ENCODE results near the gene MIEF1. TPM values are rescaled to one million over a fixed set of nuclear protein-coding genes. Genes with fewer than 3 reads are reported as not detected.

MIEF1 gene
- total RNA-seq, 1 experiment from 2014 or later = 22.9 TPM

DNA sequence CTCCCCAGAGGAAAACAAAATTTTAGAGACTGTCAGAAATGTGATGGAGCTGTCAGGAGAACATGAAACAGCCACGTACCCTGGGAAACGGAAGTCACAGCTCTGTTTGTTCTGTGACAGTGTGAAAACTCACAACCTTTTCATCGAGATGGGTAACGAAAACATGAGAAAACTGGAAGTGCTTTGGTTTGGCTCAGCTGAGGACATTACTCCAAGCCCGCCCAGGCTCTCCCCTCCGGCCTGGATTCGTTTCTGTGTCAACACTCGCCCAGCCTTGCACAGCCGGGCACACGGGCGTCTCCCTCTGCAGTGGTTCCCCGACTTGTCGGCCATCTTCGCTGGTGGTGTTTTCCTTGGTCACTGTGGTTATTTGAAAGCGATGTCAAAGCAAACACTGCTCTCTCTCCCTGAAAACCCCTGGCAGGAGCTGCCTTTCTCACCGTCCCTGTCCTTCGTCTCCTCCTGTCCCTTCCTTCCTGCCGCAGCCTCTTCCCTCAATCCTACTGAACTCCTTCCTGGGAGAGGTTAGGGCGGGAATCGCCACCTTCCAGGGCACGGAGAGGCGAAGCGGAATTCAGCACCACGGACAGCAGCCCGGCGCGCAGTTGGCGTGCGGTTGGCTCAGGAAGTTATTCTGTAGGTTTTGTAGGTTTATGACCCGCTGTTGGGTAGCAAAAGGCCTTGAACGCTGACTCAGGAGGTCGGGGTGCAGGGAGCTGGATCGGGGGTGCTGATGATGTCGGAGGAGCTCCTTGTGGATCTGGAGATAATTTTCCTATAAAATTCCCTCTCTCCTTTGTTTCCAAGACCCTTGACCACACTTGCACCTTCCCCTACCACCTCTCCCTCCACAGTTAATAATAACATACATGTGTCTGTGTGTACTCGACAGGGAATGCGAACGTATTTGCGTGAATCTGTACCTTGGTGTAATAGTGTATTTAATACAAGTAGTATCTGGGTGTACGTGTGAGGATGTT, 43.6 kb downstream of the MIEF1 start:
- peak in 1 of 2 experiments; percentile 20 for DNase-seq (ENCODE audit: low read depth in 1 of 2, low spot score in 2 of 2)
- no peaks in the 10 kb centered on the region for H3K4me1 ChIP-seq (replicated peaks)
- no peaks in the 10 kb centered on the region for H3K36me3 ChIP-seq
- no peak overlapping the region for H3K4me3 ChIP-seq
- H3K27ac ChIP-seq = no peak overlapping the region
- no peaks in the 10 kb centered on the region for H3K9me3 ChIP-seq (replicated peaks)
- H3K27me3 ChIP-seq (replicated peaks) = peaks cover 17% of the 10 kb centered on the region

DNA sequence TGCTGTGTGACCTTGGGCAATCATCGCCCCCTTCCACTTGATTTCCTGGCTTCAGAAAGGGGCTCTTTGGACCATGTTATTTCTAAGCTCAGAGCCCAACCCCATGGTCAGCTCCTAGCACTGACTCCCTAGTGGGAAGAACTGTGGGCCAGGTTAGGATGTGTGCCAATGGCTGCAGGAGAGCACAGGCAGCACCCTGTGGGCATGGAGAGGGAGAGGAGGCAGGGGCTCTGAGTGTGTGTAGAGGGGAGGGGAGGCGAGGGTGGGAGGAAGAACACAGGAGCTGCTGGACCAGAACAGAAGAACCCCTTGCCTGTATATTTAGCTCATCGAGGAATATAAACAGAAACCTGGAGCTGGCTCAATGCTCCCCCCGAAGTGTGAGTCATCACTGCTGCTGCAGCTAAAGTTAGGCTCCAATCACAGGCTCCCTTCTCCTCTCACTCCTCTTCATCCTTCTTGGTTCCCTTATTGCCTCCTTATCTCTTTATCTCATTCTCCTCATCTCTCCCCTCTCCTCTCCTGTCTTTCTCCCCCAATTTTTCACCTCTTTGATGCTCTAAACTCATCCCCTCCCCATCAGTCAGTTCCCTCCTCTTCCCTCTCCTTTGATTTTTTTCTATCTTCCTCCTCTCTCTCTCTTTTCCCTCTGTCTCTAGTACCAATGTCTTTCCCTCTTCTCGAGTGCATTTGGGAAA, 44.9 kb downstream of the MIEF1 start:
- Histone ChIP-seq H3K4me3 (no peak overlapping the region), H3K27me3 (replicated peaks) (peaks cover 23% of the 10 kb centered on the region), H3K9me3 (replicated peaks) (no peaks in the 10 kb centered on the region), H3K4me1 (replicated peaks) (no peaks in the 10 kb centered on the region), H3K36me3 (no peaks in the 10 kb centered on the region), H3K27ac (no peak overlapping the region)
- DNase-seq (ENCODE audit: low read depth in 1 of 2, low spot score in 2 of 2) = peak in 1 of 2 experiments; percentile 21

DNA sequence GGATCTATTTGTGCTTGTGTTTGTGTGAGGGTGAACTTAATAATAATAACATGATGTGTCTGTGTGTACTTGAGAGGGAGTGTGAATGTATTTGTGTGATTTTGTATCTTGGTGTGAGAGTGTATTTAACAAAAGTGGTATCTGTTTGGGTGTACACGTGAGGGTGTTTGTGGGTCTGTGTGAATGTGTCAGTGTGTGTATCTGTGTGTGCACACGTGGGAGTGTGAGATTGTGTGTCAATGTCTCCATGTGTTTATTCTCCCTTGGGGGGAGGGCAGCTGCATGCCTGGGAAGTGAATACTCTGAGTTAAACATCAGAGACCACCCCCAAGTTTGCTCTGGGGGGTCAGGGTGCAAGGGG, 45.5 kb downstream of the MIEF1 start:
- H3K36me3 ChIP-seq = no peaks in the 10 kb centered on the region
- no peaks in the 10 kb centered on the region for H3K4me1 ChIP-seq (replicated peaks)
- no peak overlapping the region for H3K4me3 ChIP-seq
- no peaks in the 10 kb centered on the region for H3K9me3 ChIP-seq (replicated peaks)
- DNase-seq (ENCODE audit: low read depth in 1 of 2, low spot score in 2 of 2) = no peak
- H3K27ac ChIP-seq = no peak overlapping the region
- H3K27me3 ChIP-seq (replicated peaks) = peaks cover 27% of the 10 kb centered on the region

DNA sequence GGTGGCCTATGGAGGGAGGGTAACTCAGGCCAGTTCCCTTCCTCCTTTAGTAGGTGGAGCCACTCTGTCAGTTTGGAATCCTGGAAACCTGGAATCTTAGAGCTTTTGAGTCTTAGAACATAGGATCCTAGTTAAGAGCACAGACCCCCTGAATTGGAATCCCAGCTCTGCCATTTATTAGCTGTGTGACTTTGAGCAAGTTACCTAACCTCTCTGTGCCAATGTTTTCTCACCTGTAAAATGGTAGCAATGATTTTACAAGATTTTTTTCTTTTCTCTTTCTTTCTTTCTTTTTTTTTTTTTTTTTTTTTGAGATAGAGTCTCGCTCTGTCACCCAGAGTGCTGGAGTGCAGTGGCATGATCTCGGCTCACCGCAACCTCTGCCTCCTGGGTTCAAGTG, 51.3 kb downstream of the MIEF1 start:
- no peak for DNase-seq (ENCODE audit: low read depth in 1 of 2, low spot score in 2 of 2)
- Histone ChIP-seq H3K27me3 (replicated peaks) (peaks cover 40% of the 10 kb centered on the region), H3K27ac (no peak overlapping the region), H3K9me3 (replicated peaks) (no peaks in the 10 kb centered on the region), H3K36me3 (no peaks in the 10 kb centered on the region), H3K4me3 (no peak overlapping the region), H3K4me1 (replicated peaks) (no peaks in the 10 kb centered on the region)

DNA sequence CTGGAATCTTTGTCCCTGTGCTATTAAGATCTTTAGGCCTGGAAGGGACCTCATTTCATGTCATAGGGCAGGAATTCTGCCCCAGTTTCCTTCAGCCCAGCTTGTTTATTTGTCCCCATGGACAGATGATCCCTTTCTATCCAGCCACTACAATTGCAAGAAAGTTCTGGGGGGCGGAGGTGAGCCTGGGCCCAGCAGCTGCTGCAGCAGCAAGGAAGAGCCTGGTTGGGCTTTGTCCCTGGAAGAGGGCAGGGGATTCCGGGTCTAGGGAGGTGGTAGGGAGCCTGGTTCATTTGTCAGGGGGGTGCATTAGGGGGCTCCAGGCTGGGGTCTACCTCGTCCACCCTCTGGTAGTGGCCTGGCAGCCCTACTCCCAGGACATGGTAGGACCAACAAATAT, 52.1 kb downstream of the MIEF1 start:
- Histone ChIP-seq H3K27ac (no peak overlapping the region), H3K4me1 (replicated peaks) (no peaks in the 10 kb centered on the region), H3K36me3 (no peaks in the 10 kb centered on the region), H3K9me3 (replicated peaks) (no peaks in the 10 kb centered on the region), H3K4me3 (no peak overlapping the region), H3K27me3 (replicated peaks) (peaks cover 47% of the 10 kb centered on the region)
- no peak for DNase-seq (ENCODE audit: low read depth in 1 of 2, low spot score in 2 of 2)

DNA sequence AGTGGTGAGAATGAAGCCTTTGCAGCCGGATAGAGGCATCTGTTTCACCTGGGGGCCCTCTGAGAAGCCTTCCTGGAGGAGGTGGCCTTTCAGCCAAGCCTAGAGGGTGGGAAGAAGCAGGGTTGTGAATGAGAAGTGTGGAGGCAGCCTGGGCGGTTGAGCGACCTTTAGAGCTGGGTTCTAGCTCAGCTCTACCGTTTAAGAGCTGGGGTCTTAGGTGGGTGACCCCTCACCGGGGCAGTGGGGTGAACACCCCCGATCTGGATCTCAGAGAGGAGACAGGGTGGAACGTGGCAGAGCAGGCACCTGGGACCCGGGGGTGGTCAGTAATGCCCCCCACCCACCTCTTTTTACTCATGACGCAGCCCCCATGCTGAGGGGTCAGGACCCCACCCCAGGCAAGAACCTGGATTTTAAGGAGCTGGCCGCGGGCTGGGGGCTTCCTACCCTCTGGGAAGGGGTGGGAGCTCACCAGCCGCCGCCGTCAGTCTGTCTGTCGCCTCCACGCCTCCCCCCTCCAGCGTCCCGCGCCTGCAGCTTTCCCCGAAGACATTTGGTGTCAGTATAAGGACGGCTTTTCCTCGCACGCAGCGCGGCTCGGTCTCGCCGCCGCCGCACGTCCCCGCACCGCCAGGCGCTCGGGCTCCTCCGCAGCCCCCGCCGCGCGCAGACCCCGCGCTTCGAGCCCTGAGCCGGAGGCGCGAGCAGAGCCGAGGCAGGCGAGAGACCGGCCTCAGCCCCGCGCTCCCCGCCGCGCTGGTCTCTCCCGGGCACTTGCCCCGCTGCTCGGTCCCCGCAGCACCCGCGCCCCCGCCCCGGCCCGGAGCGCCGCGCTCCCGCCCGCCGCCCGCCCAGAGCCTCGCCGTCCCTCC, 55.1 kb downstream of the MIEF1 start:
- DNase-seq (ENCODE audit: low read depth in 1 of 2, low spot score in 2 of 2) = no peak
- H3K4me3 ChIP-seq = no peak overlapping the region
- H3K9me3 ChIP-seq (replicated peaks) = no peaks in the 10 kb centered on the region
- peaks cover 45% of the 10 kb centered on the region for H3K27me3 ChIP-seq (replicated peaks)
- no peaks in the 10 kb centered on the region for H3K36me3 ChIP-seq
- no peak overlapping the region for H3K27ac ChIP-seq
- no peaks in the 10 kb centered on the region for H3K4me1 ChIP-seq (replicated peaks)

DNA sequence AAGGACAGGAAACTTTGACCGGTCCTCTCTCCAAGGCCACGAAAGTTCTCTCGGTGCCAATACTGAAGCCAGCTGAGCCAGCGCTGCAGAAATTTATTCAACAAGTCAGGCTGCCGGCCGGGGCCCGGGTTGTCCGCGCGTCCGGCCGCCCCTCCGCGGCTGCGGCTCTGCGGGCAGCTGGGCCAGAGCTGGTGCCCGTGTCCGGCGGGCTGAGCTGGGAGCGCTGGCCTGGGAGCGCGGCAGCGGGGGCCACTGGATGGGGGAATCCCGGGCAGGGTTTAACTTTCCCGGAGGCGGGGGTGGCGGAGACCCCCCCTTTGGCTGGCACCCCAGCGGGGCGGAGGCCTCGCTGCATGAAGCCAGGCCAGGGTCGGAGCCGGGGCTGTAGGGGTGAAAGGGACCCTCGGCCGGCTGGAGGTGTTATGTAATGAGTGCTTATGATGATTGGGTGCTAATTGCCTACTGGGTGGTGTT, 56.2 kb downstream of the MIEF1 start:
- Histone ChIP-seq H3K36me3 (no peaks in the 10 kb centered on the region), H3K27ac (no peak overlapping the region), H3K27me3 (replicated peaks) (peaks cover 46% of the 10 kb centered on the region), H3K4me3 (no peak overlapping the region), H3K4me1 (replicated peaks) (no peaks in the 10 kb centered on the region), H3K9me3 (replicated peaks) (no peaks in the 10 kb centered on the region)
- DNase-seq (ENCODE audit: low read depth in 1 of 2, low spot score in 2 of 2) = no peak

DNA sequence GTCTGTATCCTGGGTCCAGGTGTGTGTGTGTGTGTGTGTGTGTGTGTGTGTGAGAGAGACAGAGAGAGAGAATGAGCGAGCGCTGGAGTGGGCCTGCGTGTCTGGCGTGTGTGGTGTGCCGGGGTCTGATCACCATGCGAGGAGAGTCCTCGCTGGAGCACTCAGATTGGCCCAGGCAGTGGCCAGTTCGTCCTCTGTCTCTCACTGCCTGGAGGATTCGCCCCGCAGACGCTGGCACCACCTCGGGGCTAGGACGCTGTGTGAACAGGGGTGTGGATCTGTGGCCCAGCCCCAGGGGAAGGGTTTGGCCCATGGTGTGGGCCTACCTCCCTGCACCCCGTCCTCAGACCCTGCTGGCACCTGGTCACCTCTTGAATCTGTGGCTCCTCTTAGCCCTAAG, 56.9 kb downstream of the MIEF1 start:
- Histone ChIP-seq H3K27me3 (replicated peaks) (peaks cover 46% of the 10 kb centered on the region), H3K27ac (no peak overlapping the region), H3K4me1 (replicated peaks) (no peaks in the 10 kb centered on the region), H3K9me3 (replicated peaks) (no peaks in the 10 kb centered on the region), H3K36me3 (no peaks in the 10 kb centered on the region), H3K4me3 (no peak overlapping the region)
- DNase-seq (ENCODE audit: low read depth in 1 of 2, low spot score in 2 of 2) = no peak

DNA sequence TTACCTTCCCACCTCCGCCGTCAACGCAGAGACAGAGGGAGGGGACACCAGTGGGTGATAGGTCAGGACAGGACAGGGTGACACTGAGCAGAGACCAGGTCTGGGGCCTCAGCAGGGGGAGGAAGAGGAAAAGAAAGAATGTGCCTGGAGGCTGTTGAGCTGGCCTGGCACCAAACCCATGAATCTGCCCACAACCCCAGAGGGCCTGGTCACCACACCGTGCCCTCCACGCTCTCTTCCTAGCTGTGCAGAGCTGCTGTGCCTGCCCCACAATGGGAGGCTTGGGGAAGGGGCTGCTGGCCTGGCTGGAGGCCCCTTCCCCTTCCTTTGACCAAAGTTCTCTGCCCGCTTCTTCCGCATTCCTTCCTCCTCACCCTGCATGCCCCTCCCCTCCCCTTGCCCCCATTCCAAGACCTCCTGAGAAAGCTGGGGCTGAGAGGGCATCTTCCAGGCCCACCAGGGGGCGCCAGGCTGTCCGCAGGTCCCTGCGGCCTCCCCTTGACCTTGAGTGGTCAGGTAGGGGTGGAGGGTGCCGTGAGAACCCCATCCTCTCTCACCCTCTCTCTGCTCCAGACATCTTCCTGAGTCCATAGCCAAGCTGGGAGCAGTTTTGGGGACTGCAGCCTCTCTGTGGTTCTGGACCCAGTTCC, 57.5 kb downstream of the MIEF1 start:
- Histone ChIP-seq H3K4me1 (replicated peaks) (no peaks in the 10 kb centered on the region), H3K27me3 (replicated peaks) (peaks cover 46% of the 10 kb centered on the region), H3K4me3 (no peak overlapping the region), H3K9me3 (replicated peaks) (no peaks in the 10 kb centered on the region), H3K36me3 (no peaks in the 10 kb centered on the region), H3K27ac (no peak overlapping the region)
- DNase-seq (ENCODE audit: low read depth in 1 of 2, low spot score in 2 of 2) = peak in 1 of 2 experiments; percentile 16

DNA sequence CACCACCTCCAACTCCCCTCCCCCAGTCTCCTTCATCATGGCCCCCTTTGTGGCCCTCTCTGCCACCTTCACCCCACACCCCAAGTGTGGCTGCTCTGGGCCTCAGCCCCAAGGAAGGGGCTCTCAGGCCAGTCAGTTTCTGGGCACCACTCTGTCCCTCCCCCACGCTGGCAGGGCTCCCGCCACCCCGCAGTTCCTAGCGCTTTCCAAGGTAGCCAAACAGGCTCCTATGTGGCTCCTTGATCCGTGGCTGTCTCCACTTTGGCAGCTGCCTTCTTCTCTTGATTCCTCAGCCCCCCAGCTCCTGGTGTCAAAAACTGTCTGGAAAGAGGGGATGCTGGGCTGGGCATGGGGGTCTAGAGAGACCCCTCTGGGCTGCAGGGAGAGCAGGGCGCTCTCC, 58.0 kb downstream of the MIEF1 start:
- no peak for DNase-seq (ENCODE audit: low read depth in 1 of 2, low spot score in 2 of 2)

DNA sequence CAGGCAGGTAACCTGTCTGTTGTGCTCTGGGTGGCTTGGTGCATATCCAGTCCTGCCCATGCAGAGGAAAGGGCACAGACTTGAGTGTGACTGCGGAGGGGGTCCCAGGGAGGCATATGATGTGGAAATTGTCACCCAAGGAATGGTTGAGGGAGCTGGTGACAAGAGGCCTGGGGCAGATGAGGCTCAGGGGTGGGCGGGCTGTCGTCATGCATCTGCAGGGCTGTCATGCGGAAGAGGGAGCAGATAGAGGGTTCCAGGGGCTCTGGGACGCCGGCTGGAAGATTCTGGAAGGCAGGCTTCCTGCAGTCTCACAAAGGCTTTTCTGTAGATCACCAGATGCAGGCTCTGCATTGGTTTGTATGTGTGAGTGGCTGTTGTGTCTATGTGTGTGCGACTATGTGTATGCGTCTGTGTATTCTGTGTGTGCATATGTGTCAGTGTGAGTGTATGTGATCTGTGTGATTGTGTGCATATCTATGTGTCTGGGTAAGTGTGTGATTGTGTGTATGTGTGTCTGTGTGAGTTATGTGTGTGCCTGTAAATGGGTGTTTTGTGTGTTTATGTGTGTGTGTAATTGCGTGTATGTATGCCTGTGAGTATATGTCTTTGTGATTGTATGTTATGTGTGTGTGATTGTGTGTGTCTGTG, 60.9 kb downstream of the MIEF1 start:
- Histone ChIP-seq H3K4me1 (replicated peaks) (no peaks in the 10 kb centered on the region), H3K27me3 (replicated peaks) (peaks cover 24% of the 10 kb centered on the region), H3K9me3 (replicated peaks) (no peaks in the 10 kb centered on the region), H3K27ac (no peak overlapping the region), H3K4me3 (no peak overlapping the region), H3K36me3 (no peaks in the 10 kb centered on the region)
- DNase-seq (ENCODE audit: low read depth in 1 of 2, low spot score in 2 of 2) = no peak

More for the DNA sequence above, 58.0 kb downstream of the MIEF1 start:
- Histone ChIP-seq H3K9me3 (replicated peaks) (no peaks in the 10 kb centered on the region), H3K4me3 (no peak overlapping the region), H3K27ac (no peak overlapping the region), H3K27me3 (replicated peaks) (peaks cover 46% of the 10 kb centered on the region), H3K36me3 (no peaks in the 10 kb centered on the region), H3K4me1 (replicated peaks) (no peaks in the 10 kb centered on the region)

DNA sequence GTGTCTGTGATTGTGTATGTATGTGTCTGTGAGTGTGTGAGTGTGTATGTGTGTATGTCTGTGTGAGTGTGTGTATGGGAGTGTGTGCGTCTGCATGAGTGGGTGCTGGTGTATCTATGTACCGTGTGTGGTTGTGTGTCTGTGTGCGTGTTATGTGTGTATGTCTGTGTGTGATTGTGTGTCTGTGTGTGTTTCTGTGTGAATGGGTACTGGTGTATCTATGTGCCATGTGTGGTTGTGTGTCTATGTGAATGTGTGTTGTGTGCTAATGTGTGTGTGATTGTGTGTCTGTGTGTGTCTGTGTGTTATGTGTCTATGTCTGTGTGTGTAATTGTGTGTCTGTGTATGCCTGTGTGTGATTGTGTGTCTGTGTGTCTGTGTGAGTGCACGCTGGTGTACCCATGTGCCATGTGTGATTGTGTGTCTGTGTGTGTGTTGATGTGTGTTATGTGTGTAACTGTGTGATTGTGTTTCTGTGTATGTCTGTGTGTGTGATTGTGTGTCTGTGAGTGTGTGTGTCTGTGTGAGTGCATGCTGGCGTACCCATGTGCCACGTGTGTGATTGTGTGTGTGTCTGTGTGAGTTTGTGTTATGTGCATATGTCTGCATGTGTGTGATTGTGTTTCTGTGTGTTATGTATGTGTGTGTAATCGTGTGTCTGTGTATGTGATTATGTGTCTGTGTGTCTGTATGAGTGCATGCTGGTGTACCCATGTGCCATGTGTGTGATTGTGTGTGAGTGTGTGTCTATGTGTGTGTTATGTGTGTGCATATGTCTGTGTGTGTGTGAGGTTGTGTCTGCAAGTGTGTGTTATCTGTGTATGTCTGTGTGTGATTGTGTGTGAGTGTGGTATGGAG, 61.7 kb downstream of the MIEF1 start:
- Histone ChIP-seq H3K36me3 (no peaks in the 10 kb centered on the region), H3K4me1 (replicated peaks) (no peaks in the 10 kb centered on the region)

More for the DNA sequence above, 61.7 kb downstream of the MIEF1 start:
- no peak for DNase-seq (ENCODE audit: low read depth in 1 of 2, low spot score in 2 of 2)
- Histone ChIP-seq H3K27me3 (replicated peaks) (peaks cover 15% of the 10 kb centered on the region), H3K9me3 (replicated peaks) (no peaks in the 10 kb centered on the region), H3K4me3 (no peak overlapping the region), H3K27ac (no peak overlapping the region)
